HG03354 (cell line): ENCODE measurements around the gene ZFP69.
"Not testable (repeated sequence)": the region's sequence is repeated elsewhere in the genome, so short reads cannot be mapped to it uniquely, and the experiment has no call there.

Experiments
- ATAC-seq: cut with Tn5 transposase; IDR thresholded peaks from one replicate; pipeline ENCODE4 v1.9.1; 2021; ENCODE audit warnings: mild to moderate bottlenecking; ENCODE audit not compliant: unreplicated experiment, poor library complexity, severe bottlenecking

ZFP69 gene

DNA sequence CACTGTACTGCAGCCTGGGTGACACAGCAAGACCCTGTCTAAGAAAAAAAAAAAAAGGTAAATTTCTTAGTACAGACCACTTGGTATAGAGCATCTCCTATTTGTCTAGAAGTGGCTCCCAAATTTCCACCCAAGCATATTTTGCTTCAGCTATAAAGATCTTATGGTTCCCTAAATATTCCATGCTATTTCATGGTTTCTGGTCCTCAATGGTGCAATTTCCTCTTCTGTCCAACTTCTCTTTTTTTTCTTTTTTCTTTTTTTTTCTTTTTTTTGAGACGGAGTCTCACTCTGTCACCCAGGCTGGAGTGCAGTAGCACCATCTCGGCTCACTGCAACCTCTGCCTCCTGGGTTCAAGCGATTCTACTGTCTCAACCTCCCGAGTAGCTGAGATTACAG is 25.6 kb downstream of the ZFP69 start:
- not testable (repeated sequence) for ATAC-seq

DNA sequence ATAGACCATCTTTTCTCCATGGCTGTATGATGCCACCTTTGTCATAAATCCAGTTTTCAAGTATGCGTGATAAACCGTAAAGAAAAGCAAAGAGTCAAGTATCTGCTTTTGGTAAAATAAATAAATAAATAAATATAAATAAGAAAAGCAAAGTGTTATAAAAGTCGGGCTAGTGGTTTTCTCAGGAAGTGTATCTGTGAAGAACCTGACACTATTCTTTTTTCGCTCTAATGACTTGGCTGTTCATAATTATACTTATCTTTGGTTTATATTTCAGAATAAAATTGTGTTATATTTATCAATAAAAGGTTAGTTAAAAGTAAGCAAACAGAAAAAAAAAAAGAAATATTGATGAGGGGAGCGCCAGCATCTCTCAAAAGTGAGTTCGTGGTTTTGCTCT is 30.9 kb downstream of the ZFP69 start:
- no peak for ATAC-seq

DNA sequence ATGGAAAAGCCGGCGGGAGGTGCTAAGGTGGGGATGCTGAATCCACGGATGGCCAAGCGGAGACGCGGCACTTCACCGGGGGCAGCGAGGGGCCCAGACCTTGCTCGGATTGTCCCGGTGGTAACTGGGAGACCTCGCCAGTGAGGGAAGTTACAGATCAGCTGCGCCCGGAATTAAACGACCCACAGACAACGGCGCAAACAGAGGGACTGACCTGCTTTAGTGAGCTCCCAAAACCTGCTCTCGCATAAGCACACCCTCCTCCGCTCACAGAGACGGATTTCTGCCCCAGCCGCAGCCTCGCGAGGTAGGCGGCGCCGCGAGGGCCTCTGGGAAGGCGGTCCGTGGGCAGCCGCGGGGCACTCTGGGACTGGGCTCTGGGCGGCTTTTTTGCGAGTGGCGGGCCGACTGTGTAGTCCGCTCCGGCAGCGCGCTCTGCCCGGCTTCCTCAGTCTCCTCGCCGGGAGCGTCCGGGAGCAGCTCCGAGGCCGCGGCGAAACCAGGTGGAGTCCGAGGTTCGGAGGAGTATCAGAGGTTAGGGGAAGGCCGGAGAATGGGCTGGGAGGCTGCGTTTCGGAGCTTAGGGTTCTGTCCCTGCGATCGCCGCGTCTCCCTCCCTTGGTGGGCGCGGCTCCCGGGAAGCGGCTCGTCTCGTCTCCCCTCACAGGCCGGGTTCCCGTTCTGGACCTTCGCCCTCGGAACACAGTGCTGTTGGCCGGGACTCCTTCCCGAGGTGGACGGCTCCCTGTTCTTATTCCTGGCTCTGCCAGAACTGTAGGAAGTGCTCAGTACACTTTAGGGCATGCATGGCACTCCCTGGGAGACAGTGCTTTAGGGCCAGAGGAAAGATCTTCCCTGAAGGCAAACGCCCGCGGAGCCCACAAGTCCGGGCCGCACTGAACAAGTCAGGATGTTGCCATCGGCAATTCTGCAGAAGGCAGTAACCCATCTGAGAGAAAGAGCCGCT is 31.6 kb downstream of the ZFP69 start, which contains the start of gene EXO5:
EXO5 (plus strand) TSS at position 393 of the 967 bp plus-strand sequence. CDS start 5,778 bp downstream, outside the sequence.
- ATAC-seq, result peak; percentile 88

DNA sequence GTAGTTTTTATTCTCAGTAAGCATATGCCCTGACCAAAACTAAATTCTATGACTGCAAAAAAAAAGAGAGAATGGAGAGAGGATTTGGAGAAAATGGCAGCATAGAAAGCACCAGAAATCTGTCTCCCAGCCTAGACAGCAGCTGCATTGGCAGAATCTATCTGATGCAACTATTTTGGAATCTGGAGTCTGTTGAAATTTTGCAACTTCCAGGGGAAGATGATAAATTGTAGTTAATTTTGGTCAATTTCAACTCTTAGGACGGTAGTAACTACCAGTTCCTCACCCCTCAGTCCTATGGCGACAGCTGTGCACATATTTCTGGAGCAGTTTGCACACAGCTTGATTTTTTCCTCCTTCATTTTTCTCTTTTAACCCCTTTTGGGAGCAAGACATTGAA is 42.4 kb downstream of the ZFP69 start:
- ATAC-seq, result no peak

DNA sequence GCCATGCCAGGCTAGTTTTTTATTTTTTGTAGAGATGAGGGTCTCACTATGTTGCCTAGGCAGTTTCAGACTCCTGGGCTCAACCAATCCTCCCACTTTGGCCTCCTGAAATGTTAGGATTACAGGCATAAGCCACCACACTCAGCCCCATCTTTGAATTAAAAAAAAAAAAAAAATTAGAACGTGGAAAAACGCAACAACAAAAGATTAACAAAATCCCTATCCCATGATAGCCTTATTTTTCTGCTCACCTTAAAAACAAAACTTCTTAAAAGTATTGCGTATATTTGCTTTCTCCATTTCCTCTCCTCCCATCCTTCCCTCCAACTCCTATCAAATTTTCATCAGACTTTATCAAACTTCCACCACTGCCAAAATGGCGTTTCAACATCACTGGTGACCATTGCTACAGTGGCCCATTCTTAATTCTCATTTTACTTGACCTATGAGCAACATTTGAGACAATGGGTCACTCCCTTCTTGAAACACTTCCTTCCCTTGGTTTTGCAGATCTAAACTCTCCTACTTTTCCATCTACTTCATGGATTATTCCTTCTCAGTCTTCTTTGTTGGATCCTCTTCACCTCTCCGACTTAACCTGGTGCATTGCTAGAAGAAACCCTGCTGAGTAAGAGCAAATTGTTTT is 53.8 kb downstream of the ZFP69 start:
- ATAC-seq, result no peak

DNA sequence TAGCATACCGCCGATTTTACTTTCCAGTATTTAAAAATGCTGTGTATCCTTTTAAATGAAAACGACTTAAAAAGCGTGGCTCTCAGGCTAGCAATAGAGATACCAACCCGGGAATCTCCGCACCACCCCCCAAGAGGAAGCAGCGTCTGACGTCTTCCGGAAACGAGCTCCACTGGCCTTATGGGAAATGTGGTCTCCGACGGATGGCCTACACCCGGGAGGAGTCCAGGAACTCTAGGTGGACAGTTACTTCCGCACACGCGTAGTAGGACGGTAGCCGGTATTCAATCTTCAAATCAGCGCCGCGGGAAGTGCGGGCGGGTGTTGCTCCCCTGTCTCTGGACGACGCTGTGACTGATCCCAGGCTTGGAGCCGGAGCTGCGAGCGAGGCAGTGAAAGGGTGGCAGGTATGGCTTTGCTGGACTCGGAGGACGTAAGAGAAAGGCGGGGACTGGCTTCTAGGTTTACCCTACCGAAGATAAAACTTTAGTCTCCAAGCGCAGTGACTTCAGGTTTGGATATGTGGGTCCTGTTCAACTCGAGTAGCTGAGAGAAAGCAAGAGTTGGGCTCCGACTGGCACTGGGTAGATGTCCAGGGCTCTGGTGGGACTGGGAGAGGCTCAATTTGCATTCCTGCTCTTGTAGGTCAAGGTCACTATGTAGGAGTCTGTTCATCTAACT is 54.4 kb downstream of the ZFP69 start, which contains the start of gene ZNF684:
ZNF684 (plus strand) TSS at position 257 of the 681 bp plus-strand sequence. CDS start 1,530 bp downstream, outside the sequence.
- ATAC-seq, result peak; percentile 93

DNA sequence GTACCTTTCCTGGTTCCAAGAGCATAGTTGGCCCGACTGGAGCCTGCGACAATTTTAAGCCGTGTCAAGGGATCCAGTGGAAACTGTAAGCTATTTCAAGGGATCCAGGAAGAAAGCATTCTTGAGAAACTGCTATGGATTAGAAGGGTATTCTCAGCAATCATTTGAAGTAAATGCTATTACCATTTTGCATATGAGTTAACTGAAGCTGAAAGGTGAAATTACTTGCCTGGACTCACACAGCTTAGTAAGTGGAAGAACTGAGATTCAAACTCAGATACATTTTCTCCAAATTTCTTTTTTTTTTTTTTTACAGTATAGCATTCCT is 54.9 kb downstream of the ZFP69 start:
- ATAC-seq, result no peak

DNA sequence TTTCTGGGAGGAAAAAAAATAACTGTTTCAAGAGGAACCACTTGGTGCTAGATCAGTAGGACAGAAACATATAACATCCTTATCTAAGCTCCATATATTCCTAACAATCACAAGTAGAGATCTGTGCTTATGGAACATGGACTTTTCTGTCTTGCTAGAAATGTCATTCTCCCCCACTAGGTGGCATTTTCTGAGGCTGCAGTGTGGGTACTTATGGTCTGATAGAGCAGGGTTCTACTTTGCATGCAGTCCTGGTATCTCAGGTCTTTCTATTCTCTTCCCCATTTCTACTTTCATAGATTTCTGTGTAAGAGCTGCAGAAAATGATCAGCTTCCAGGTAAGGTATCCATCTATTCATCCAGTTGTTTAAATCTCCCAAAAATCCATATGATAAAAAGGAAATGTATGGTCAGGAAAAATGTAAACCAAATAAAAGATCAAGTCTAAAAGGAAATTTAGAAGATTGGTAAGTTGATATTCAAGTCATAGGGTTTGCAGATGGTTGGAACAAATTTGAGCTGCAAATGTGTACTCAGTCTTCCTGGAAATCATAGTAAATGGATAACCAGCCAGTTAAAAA is 55.8 kb downstream of the ZFP69 start:
- ATAC-seq, result peak; percentile 46

DNA sequence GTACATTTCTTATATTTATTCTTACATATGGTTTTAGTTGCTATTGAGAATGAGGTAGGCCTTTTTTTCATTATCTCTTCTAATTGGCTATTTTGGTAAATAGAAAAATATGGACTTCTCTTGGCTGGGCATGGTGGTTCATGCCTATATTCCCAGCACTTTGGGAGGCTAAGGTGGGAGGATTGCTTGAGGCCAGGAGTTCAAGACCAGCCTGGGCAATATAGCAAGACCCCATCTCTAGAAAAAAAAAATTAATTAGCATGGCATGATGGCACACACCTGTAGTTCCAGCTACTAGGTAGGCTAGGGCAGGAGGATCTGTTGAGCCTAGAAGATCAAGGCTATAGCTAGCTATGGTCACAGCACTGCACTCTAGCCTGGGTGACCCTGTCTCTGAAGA is 57.5 kb downstream of the ZFP69 start:
- ATAC-seq, result no peak

DNA sequence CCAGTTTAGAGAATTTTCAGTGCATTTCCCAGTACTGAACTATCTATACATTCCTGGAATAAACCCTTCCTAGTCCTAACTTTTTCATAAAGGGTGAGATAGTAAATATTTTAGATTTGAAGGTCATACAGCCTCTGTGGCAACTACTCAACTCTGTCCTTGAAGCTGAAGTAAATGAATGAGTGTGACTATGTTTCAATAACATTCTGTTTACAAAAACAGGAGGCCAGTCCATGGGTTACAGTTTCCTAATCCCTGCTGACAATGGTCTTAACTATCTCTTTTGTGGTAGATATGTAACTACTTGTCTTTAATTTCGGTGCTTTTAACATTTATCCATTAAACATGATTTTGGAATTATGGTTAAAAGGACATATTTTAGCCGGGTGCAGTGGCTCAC is 58.6 kb downstream of the ZFP69 start:
- ATAC-seq, result no peak

DNA sequence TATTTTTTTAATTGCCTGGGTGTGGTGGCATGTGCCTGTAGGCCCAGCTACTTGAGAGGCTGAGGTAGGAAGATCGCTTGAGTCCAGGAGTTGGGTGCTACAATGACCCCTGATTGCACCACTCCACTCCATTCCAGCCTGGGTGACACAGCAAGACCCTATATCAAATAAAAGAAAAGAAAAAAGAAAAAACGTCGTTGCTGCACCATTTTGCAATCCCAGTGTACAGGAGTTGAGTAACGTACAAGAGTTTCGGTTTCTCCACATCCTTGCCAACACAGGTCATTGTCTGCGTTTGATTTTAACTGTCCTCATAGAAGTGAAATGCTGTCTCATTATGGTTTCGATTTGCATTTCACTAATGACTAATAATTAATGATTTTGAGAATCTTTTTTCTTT is 62.2 kb downstream of the ZFP69 start:
- no peak for ATAC-seq
